Lower lobe of right lung (tissue), 2 donors: Measurements from ENCODE around the gene RPUSD1. TPM values are rescaled to one million over a fixed set of nuclear protein-coding genes. Genes with fewer than 3 reads are reported as not detected.
"Not testable (repeated sequence)": the region's sequence is repeated elsewhere in the genome, so short reads cannot be mapped to it uniquely, and the experiment has no call there.

Experiments used
- ATAC-seq, 2 donors: fragments of 200-7000 bp; cut with Tn5 transposase; one replicate each; pipeline ENCODE4 v1.9.1; 2020 to 2022; ENCODE audit warnings: mild to moderate bottlenecking in 2 of 2, moderate library complexity in 2 of 2
- DNase-seq: peaks from one replicate; pipeline ENCODE4 v3.0.0-alpha.2; 2020
- H3K27ac ChIP-seq: fragments of 200-600 bp; one replicate; pipeline ENCODE4 v1.8.0; 2022
- H3K27me3 ChIP-seq: fragments of 200-600 bp; one replicate; pipeline ENCODE4 v1.8.0; 2022; ENCODE audit warnings: low read depth
- H3K36me3 ChIP-seq: fragments of 200-600 bp; one replicate; pipeline ENCODE4 v1.8.0; 2022; ENCODE audit warnings: mild to moderate bottlenecking
- H3K4me1 ChIP-seq: fragments of 200-600 bp; one replicate; pipeline ENCODE4 v1.8.0; 2022
- H3K4me3 ChIP-seq: fragments of 200-600 bp; one replicate; pipeline ENCODE4 v1.8.0; 2022; ENCODE audit warnings: mild to moderate bottlenecking
- H3K9me3 ChIP-seq: fragments of 200-600 bp; one replicate; pipeline ENCODE4 v1.8.0; 2022
- CTCF ChIP-seq: fragments of 200-600 bp; IDR thresholded peaks from one replicate; pipeline ENCODE4 v1.8.0; 2022; ENCODE audit warnings: antibody characterized with exemption, mild to moderate bottlenecking
- intact Hi-C: fragments of 100-400 bp; cut with DNase I; formaldehyde crosslinking; loops from one replicate; pipeline ENCODE4 v1.11.0; 2022
- long read RNA-seq: library from polyadenylated mRNA; unstranded; transcript quantifications from one replicate; pipeline ENCODE4 v2.0.0, GENCODE V29; 2021
- total RNA-seq: library from RNA; stranded (reverse); fragmentation: NEBNext Ultra II Directional; extraction: Animal tissue kit (Norgen Biotek cat#: 25700); gene quantifications from one replicate; pipeline ENCODE4 v1.2.1, GENCODE V29; 2021
- donor health status: DM: no; HTN: yes; CAD: no; lungs with severe emphysema.

Gene RPUSD1, protein sequence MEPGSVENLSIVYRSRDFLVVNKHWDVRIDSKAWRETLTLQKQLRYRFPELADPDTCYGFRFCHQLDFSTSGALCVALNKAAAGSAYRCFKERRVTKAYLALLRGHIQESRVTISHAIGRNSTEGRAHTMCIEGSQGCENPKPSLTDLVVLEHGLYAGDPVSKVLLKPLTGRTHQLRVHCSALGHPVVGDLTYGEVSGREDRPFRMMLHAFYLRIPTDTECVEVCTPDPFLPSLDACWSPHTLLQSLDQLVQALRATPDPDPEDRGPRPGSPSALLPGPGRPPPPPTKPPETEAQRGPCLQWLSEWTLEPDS
- 16.3 TPM for total RNA-seq
- long read RNA-seq, transcript RPUSD1-201 (6 exons, 2,050 nt), result major isoform, 12 of 31 reads
- long read RNA-seq, partial matches to known transcripts, result 4 of 31 reads
- long read RNA-seq, other reads (novel, unspliced or antisense), result 10 of 31 reads

DNA sequence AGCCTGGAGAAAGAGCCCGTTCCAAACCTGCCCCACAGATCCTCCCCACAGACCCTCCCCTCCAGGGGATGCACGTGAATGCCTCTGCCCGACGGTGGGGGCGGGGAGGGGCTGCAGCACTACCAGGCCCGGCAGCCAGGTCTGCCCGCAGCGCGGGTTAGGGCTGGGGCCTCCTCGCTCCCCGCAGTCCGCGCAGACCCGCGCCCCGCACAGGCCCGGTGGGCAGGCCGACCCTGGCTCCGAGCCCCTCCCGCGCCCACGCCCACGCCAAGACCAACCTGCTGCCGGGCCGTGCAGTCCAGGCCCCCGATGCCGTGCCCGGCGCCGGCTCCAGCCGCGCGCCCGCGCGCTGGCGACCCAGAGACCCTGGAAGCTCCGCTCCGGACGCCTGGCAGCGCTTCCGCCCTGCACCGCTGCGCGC is at the start of gene RPUSD1:
Gene RPUSD1 (minus strand): TSS at position 404 of the 421 bp plus-strand sequence. CDS start 644 bp downstream, outside the sequence.
- DNase-seq (peak; percentile 64), ATAC-seq (peak; percentile 0 to 2)
- Histone ChIP-seq H3K27ac (peak within 1 kb of the TSS; percentile 81), H3K27me3 (peaks cover 7% of the 10 kb centered on the region), H3K36me3 (peaks cover 12% of the 10 kb centered on the region), H3K4me3 (peak within 1 kb of the TSS; percentile 88), H3K4me1 (peaks cover 27% of the 10 kb centered on the region), H3K9me3 (no peaks in the 10 kb centered on the region)
- TF ChIP-seq CTCF, result peak; percentile 8
- intact Hi-C loops, result no loop called here

DNA sequence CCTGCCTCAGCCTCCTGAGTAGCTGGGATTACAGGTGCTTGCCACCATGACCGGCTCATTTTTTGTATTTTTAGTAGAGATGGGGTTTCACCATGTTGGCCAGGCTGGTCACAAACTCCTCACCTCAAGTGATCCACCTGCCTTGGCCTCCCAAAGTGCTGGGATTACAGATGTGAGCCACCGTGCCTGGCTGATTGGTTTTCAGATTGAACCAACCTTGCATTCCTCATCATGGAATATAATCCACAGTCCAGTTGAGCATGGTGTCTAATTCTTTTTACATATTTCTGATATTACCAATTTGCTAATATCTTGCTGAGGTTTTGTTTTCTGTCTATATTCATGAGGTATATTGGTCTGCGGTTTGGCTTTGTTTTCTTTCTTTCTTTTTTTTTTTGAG is 48.6 kb upstream of the RPUSD1 start:
- ATAC-seq, H3K36me3 ChIP-seq, DNase-seq, H3K27ac ChIP-seq, H3K4me3 ChIP-seq, intact Hi-C loops, H3K4me1 ChIP-seq: not testable (repeated sequence)
- peaks cover 17% of the 10 kb centered on the region for H3K9me3 ChIP-seq
- peaks cover 15% of the 10 kb centered on the region for H3K27me3 ChIP-seq

- TF ChIP-seq CTCF, result no peak
- H3K27me3 ChIP-seq, result peaks cover 10% of the 10 kb centered on the region
- H3K27ac ChIP-seq, result no peak overlapping the region
- H3K4me1 ChIP-seq, result no peaks in the 10 kb centered on the region
- ATAC-seq, result no peak
- no peaks in the 10 kb centered on the region for H3K36me3 ChIP-seq
- peaks cover 17% of the 10 kb centered on the region for H3K9me3 ChIP-seq
- no peak for DNase-seq
- H3K4me3 ChIP-seq, result no peak overlapping the region
- intact Hi-C loops, result no loop called here
Observed at GRCh38 chr16:836221-836620, 48.0 kb upstream of the RPUSD1 start.

- intact Hi-C loops, result no loop called here
- Histone ChIP-seq H3K9me3 (peaks cover 17% of the 10 kb centered on the region), H3K27ac (no peak overlapping the region), H3K36me3 (no peaks in the 10 kb centered on the region), H3K4me1 (no peaks in the 10 kb centered on the region), H3K4me3 (no peak overlapping the region), H3K27me3 (peaks cover 6% of the 10 kb centered on the region)
- no peak for TF ChIP-seq CTCF
- no peak for DNase-seq
- ATAC-seq, result no peak
Observed at GRCh38 chr16:835373-835772, 47.2 kb upstream of the RPUSD1 start.

- Histone ChIP-seq H3K27ac (no peak overlapping the region), H3K4me3 (no peak overlapping the region), H3K36me3 (no peaks in the 10 kb centered on the region), H3K27me3 (no peaks in the 10 kb centered on the region), H3K9me3 (peaks cover 17% of the 10 kb centered on the region), H3K4me1 (no peaks in the 10 kb centered on the region)
- intact Hi-C loops, result no loop called here
- peak in 1 of 2 donors; percentile 18 for ATAC-seq
- DNase-seq, result no peak
- TF ChIP-seq CTCF, result no peak
Observed at GRCh38 chr16:833411-833810, 45.2 kb upstream of the RPUSD1 start.

DNA sequence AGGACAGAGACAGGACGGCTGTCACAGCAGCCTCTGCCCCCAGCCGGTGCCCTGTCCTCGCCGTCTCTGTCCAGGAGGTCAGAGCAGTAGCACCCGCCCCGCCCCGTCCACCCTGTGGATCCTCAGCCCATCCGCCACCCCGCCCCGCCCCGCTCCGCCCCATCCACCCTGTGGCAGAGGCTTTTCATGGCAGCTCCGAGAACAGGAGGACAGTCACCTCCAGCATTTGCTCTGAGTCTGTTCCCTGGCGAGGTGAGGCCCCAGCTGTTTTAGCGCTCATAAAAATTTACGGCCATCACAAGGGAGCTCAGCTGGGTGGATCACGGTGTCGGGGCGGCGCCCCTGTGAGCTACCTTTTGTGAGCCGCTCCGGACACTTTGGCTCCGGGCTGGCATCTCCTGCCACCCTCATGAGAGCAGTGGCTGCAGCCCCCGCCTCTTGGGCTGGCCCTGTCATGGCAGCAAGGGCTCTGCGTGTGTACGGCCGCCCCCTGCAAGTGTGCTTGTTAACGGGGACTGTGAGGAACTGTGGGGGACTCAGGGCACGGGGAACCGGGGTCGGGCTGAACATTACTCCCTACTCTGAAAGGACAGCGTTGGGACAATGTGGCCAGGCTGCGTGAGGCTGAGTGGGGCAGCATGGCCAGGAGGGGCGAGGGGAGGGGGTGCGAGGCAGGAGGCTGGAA is 44.6 kb upstream of the RPUSD1 start:
- Histone ChIP-seq H3K4me3 (no peak overlapping the region), H3K9me3 (peaks cover 17% of the 10 kb centered on the region), H3K27me3 (no peaks in the 10 kb centered on the region), H3K27ac (no peak overlapping the region), H3K4me1 (no peaks in the 10 kb centered on the region), H3K36me3 (no peaks in the 10 kb centered on the region)
- no peak for TF ChIP-seq CTCF
- no peak for DNase-seq
- no peak for ATAC-seq
- intact Hi-C loops, result no loop called here
